T-helper 9 cell (primary cell): Measurements from ENCODE around the gene ZNF26.
"Not testable (repeated sequence)": the region's sequence is repeated elsewhere in the genome, so short reads cannot be mapped to it uniquely, and the experiment has no call there.

Source experiments
- DNase-seq: peaks from one replicate; pipeline ENCODE4 v3.0.0-alpha.2; 2020
- total RNA-seq, 2 donors: gene quantifications; one replicate each; lab custom pipeline; 2026; lab: John Stamatoyannopoulos, UW

Gene ZNF26
- total RNA-seq: 48.7 to 58.0 reads per million in 2 donors

DNA sequence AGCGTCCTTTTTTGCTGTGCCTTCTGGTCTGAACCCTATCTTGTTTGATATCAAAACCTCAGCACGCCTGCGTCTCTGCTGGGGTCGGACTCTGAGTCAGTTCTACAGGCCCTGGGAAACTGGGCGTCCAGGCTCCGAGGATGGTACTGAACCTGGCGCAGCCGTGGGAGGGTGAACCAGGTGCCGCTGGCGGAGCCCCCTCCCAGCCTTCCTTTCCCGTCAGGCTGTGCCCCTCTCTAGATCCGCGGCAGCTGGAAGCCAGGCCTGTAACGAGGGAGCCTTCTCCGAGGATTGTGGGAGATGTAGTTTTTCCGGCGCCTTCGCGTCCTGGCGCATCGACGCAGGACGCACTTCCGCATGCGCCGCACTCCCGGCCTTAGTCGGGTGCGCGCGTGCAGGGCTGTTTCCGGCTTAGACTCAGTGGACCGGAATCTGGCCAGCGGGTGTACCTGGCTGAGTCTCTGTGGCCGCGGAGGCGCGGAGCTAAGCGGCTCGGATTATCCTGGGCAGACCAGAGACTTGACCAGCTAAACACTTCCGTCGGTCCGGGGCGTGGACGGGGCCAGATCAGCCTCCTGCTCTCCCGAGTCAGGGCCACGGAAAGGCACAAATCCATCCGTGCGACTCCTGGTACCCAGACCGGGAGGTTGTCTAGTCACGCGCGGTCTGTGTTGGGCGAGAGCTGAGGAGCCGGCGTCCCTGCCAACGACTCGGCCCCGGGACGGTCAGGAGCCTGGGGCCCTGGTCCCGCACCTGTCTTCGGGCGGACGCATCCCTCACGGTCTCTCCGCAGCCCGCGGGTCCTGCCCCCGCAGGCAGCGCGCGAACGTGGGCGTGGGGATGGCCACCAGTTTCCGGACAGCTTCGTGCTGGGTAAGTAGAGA lies at the start of gene ZNF26:
TSS of gene ZNF26 (plus strand) at position 367 of the 884 bp plus-strand sequence. CDS start at position 841, 474 bp downstream.
- peak; percentile 77 for DNase-seq

DNA sequence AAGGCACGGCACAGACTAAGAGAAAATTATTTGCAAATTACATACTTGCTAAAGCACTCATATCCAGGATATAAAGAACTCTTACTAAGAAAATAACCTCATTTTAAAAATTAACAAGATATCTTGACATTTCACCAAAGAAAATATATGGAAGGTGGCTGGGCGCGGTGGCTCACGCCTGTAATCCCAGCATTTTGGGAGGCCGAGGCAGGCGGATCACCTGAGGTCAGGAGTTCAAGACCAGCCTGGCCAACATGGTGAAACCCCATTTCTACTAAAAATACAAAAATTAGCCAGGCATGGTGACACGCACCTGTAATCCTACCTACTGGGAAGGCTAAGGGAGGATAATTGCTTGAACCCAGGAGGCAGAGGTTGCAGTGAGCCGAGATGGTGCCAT lies 49.2 kb upstream of the ZNF26 start:
- DNase-seq: not testable (repeated sequence)

DNA sequence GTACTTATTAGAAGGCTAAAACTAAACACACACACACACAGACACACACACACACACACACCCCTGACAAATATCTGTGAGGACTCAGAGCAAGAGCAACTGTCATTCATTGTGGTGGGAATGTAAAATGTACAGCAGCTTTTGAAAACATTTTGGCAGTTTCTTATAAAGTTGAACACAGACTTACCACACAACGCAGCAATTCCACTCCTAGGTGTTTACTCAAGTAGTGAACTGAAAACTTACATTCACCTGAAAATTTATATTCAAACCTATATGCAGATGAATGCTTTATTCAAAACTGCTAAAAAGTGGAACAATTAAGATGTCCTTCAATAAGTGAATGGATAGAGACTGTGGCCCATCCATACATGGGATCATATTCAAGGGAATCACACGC lies 48.7 kb upstream of the ZNF26 start:
- DNase-seq: no peak

DNA sequence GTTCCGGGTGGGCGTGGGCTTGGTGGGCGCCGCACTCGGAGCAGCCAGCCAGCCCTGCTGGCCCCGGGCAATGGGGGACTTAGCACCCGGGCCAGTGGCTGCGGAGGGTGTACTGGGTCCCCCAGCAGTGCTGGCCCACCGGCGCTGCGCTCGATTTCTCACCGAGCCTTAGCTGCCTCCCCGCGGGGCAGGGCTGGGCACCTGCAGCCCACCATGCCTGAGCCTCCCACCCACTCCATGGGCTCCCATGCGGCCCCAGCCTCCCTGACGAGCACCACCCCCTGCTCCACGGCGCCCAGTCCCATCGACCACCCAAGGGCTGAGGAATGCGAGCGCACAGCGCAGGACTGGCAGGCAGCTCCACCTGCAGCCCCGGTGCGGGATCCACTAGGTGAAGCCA lies 47.4 kb upstream of the ZNF26 start:
- DNase-seq: not testable (repeated sequence)

GRCh38 chr12:132940071-132940719 lies 46.0 kb upstream of the ZNF26 start:
- DNase-seq: no peak

DNA sequence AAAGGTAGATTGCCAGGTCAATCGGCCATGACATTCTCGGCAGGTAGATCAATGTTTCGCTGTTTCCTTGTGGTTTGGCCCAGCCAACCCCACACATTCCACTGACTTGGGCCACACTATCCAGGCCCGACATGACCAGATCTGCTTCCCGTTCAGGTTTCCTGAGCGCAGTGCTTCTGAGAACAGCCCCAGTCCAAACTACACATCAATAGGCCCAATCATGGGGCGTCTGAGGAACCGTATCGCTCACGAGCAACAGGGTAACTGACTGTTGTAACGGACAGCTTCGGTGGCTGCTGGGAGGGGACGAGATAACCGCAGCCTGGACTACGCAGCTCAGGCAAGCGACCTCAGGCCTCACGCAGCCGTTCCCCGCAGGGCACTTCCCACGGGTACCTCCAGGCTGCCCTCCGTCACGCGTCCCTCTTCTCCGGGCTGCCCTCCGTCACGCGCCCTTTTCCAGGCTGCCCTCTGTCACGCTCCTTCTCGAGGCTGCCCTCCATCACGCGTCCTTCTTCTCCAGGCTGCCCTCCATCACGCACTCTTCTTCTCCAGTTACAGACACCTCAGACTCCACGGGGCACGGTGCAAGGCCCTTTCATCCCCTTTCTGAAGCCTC lies 44.7 kb upstream of the ZNF26 start:
- no peak for DNase-seq

DNA sequence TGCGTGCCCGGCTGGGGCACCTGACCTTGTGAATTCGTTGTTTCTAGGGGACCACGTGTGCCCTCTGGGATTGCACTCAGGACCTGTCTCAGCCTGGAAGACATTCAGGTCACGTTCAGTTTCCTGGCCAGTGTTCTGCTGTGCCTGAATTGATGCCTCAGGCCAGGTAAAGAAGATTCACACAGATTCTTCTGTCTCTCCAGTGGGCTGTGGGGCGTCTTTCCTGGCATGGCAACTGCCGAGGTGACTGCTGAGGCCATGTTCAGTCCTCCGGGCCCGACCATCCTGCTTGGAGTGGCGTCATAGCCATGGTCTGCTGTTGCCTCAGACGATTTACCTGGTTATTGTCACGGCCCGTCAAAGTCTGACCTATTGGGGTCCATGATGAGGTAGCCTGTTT lies 43.6 kb upstream of the ZNF26 start:
- no peak for DNase-seq

- no peak for DNase-seq
These were observed 40.4 kb upstream of the ZNF26 start for GRCh38 chr12:132945806-132946205.

- DNase-seq: no peak
These were observed 39.8 kb upstream of the ZNF26 start for GRCh38 chr12:132946246-132946820.

GRCh38 chr12:132948146-132949066 lies 37.8 kb upstream of the ZNF26 start:
- no peak for DNase-seq

DNA sequence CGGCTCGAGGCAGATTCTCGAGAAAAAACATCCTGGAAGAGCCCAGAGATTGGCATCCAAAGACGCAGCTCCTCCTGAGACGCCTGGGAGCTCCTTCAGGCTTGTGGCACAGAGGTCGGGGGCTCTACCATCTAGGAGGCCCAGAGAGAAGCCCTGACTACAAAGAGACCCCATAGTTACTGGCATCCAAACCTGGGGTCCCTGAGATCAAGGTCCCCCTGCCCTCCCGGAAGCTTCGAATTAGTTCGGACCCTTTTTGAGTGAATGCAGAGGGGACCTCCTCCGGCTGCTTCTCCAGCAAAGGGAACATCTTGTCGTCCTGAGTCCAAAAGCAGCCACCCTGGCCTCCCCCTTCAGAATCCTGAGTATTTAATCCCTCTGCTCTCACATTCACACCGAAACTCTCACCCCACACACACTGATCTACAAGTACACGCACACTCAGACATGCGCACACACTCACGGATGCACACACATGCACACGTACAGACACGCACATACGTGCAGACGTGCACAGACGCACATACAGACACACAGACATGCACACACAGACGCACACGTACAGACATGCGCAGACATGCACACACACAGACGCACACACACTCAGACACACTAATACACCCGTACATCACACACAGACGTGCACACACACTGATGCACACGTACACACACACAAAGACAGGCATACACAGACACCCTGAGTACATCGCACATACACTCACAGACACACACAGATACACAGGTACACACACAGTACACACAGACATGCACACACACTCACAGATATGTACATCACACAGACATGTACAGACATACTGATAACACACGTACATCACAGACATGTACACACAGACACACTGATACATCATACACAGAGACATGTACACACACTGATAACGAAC lies 36.0 kb upstream of the ZNF26 start:
- DNase-seq: no peak

- DNase-seq: no peak
These were observed 35.2 kb upstream of the ZNF26 start for GRCh38 chr12:132950844-132951535.

DNA sequence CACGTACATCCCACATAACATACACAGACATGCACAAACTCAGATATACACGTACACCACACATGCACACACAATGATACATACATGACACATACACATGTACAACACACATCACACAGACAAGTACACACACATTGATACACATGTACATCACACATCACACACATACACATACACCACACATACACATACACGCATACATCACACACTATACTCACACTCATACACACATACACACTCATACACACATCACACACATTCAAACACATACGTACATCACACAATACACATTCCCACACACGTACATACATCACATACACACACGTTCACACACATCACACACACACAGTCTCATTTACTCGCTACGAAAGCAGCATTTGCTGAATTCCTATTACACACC lies 34.5 kb upstream of the ZNF26 start:
- DNase-seq: no peak

- DNase-seq: no peak
These were observed 33.6 kb upstream of the ZNF26 start for GRCh38 chr12:132952371-132953162.

GRCh38 chr12:132953163-132953425 lies 33.1 kb upstream of the ZNF26 start:
- no peak for DNase-seq

- no peak for DNase-seq
These were observed 32.4 kb upstream of the ZNF26 start for GRCh38 chr12:132953771-132954170.

DNA sequence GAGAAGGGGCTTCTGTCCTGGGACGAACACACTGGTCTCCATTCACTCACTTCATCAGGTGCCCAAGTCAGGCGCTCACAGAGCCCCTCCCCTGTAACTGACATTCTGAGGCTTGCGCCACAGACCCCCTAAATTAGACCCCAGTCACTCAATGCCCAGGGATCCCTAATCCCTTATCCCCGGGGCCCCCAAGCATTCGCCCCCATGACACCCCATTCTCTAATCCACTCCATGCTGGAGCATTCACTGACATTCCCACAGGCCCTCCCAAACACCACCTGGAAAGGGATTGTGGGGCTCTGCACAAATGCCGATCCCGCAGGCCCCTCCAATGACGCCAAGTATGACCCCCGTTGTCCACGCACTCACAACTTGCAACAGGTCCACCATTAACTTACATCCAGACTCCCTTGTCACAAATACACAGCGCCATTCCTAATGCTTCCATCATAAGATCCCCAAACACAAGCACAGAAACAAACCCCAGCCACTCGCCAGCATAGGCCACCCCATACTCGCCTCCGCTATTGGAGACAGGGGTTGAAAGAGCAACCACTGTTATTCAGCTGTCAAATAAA lies 31.6 kb upstream of the ZNF26 start:
- no peak for DNase-seq

GRCh38 chr12:132955094-132956010 lies 30.8 kb upstream of the ZNF26 start:
- DNase-seq: no peak
